GM13976 (cell line): ENCODE data around the gene HCST.
A peak's percentile ranks its signal among the peaks of the same experiment; 100 is the strongest.

ENCODE experiments used
- DNase-seq: peaks from one replicate; pipeline ENCODE4 v3.0.0; 2012; ENCODE audit warnings: low spot score
- in situ Hi-C: fragments of 300-500 bp; cut with MboI; formaldehyde crosslinking; loops from one replicate; pipeline ENCODE4 v1.12.0; 2022; ENCODE audit warnings: low sequenced_read_pairs, mixed read lengths, inconsistent platforms; ENCODE audit not compliant: unreplicated experiment
- TF ChIP-seq, protein P1 (sequence below): IDR thresholded peaks from 2 replicates; pipeline ENCODE4 v1.5.1; 2012; ENCODE audit warnings: borderline replicate concordance, mild to moderate bottlenecking; ENCODE audit not compliant: insufficient read depth; ENCODE audit errors: extremely low read depth, missing control alignments, control extremely low read depth

Gene HCST

DNA sequence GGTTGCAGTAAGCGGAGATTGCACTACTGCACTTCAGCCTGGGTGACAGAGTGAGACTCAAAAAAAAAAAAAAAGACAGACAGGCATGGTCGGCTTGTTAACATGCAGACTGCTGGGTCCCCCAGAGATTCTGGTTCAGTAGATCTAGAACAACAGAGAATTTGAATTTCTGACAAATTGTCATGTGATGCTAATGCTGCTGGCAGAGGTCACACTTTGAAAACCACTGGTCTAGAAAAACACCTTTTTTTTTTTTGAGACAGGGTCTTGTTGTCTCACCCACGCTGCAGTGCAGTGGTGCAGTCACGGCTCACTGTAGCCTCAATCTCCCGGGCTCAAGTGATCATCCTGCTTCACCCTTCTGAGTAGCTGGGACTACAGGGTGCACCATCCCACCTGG is 26.2 kb downstream of the HCST start:
- in situ Hi-C loops = loop anchor here (10.0 kb wide), 1 partner anchor 224 kb away; the partner anchor contains the start of gene ZBTB32
- TF ChIP-seq, protein P1, sequence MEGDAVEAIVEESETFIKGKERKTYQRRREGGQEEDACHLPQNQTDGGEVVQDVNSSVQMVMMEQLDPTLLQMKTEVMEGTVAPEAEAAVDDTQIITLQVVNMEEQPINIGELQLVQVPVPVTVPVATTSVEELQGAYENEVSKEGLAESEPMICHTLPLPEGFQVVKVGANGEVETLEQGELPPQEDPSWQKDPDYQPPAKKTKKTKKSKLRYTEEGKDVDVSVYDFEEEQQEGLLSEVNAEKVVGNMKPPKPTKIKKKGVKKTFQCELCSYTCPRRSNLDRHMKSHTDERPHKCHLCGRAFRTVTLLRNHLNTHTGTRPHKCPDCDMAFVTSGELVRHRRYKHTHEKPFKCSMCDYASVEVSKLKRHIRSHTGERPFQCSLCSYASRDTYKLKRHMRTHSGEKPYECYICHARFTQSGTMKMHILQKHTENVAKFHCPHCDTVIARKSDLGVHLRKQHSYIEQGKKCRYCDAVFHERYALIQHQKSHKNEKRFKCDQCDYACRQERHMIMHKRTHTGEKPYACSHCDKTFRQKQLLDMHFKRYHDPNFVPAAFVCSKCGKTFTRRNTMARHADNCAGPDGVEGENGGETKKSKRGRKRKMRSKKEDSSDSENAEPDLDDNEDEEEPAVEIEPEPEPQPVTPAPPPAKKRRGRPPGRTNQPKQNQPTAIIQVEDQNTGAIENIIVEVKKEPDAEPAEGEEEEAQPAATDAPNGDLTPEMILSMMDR = no peak
- no peak for DNase-seq

DNA sequence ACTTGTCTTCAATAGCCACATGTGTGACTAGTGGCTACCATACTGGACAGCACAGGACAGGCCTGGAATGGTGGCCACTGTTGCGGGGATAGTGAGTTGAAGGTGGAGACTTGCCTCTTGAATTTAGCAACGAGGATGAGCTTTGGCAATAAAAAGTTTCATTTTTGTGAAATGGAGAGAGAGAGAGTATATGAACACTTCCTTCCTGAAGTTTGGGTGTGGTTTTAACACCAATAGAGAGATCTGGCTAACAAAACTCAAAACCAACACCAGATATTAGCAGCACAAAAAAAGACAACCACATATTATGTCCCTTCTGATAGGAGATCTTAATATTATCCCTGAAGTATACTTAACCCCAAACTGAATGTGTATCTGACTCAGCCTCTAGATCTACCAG is 27.5 kb downstream of the HCST start:
- in situ Hi-C loops = loop anchor here (10.0 kb wide), 2 partner anchors 45 to 225 kb away; partner anchors contain the start of gene ZBTB32
- no peak for DNase-seq
- TF ChIP-seq, protein P1 = no peak

DNA sequence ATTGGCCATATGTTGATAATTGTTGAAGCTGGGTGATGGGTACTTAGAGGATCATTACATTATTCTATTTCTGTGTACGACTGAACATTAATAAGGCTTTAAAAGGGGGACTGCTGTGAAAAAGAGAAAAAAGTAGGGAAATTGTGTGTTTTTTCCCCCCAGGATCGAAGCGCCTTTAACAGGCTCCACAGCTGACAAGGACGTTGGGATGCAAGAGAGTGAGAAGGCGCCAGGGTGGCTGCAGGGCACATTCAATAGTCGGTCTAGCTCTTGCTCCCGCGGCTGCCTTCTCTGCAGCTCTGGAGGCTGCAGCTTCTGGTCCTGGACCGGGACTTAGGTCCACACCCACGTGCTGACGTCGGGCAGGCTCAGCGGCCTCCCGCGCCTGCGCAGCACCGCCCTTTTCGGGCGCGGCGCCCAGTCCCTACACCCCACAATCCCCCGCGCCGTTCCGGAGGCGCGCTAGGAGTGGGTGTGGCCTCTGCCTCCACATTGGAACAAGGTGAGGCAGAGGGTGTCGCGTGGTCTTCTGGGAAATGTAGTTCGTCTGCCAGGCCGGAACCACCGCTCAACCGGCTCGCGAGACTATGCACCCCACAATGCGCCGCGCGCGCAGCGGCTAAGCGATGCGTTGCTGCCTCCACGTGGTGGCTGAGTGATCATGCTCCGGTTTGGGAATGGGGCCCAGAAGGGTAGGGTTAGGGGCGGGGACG is 29.0 kb downstream of the HCST start:
- in situ Hi-C loops = loop anchor here (10.0 kb wide), 1 partner anchor 47 kb away; no protein-coding TSS in a partner anchor
- peak; percentile 99 for DNase-seq
- TF ChIP-seq, protein P1 = peak; percentile 99

DNA sequence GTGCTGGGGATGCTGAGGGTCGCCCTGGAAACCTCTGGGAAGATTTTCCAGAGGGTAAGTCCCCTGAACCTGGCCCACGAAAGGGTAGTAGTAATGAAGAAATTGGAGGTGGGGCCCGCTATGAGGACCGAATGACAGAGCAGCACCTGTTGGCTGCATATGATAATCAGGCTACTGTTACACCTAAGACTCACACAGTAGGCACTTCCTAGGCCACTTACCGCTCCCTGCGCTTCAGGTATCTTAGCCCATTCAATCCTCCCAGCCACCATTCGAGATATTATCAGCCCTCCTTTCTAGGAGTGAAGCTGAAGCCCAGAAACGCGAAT is 29.5 kb downstream of the HCST start:
- in situ Hi-C loops = loop anchor here (10.0 kb wide), 1 partner anchor 47 kb away; no protein-coding TSS in a partner anchor
- TF ChIP-seq, protein P1 = no peak

DNA sequence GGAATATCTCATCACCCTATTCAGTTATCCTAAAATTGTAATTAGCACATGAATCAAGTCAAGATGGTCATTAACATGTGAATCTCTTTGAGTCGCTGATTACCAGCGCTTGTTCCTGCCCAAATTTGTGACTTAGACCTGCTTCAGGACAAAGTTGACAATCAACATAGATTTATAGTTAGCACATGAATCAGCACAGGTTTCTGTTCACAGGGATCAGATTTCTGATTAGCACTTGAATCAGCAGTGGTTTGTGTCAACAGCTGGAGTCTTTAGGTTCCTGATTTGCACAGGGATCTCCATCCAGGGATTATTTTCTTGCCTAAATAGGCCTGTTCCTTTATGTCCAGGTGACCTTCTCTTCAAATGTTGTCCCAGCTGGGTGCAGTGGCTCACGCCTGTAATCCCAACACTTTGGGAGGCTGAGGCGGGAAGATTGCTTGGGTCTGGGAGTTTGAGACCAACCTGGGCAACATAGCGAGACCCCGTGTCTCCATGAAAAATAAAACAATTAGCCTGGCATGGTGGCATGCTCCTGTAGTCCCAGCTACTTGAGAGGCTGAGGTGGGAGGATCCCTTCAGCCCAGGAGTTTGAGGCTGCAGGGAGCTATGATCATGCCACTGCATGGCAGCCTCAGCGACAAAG is 30.1 kb downstream of the HCST start:
- TF ChIP-seq, protein P1 = no peak
- DNase-seq = no peak
- in situ Hi-C loops = loop anchor here (10.0 kb wide), 1 partner anchor 48 kb away; no protein-coding TSS in a partner anchor

More for the DNA sequence above, 29.5 kb downstream of the HCST start:
- DNase-seq = no peak

DNA sequence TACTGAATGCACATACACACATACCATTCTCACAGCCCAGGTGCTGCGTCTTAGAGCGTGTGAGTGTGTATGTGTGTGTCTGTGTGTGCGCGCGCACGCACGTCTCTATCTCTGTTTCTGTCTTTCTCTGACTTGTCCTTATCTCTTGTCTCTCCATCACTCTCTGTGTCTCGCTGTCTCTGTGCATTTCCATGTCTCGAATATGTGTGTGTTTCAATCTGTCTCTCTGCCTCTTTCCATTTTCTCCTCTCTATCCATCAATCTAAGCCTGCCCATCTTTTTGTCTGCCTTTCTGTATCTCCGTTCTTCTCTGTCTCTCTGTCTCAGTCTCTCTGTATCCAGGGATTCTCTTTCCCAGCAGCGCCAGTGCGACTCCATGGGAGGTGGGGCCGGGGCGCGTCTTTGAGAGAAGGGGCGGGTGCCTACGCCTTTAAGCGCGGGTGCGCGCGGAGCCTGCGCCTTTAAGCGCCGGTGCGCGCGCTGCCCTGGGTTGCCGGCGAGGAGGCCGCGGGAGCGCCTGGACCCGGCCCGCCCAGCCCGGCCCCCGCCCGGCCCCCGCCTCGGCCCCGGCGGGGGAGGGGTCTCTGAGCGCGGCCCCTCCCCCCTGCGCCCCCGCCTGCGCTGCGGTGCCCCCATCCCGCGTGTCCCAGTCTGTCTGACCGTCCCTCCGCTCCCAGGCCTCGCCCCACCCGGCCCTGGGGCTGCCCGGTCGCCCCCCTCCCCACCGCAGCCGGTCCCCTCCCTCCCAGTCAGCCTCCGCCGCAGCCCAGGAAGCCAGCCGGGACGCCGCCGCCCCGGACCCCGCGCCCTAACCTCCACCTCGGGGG is 33.8 kb downstream of the HCST start, which contains the start of gene LRFN3:
Gene LRFN3 (plus strand): TSS at position 464 of the 827 bp plus-strand sequence. CDS start 3,052 bp downstream, outside the sequence.
- in situ Hi-C loops = loop anchor here (10.0 kb wide), 1 partner anchor 51 kb away; no protein-coding TSS in a partner anchor
- TF ChIP-seq, protein P1 = no peak
- DNase-seq = peak; percentile 84
